Activated naive CD8-positive, alpha-beta T cell treated with anti-CD3 and anti-CD28 coated beads, Interleukin-2, amount 50 U/mL, for 24 hours (primary cell): ENCODE data around the gene MTA2.
A peak's percentile ranks its signal among the peaks of the same experiment; 100 is the strongest.

Source experiments
- ATAC-seq: fragments of 150-1000 bp; cut with Tn5 transposase; one replicate; pipeline ENCODE4 v1.10.0; 2021
- DNase-seq: peaks from one replicate; pipeline ENCODE4 v3.0.0; 2021
- H3K27ac Mint-ChIP-seq: one replicate; pipeline ENCODE4 v1.8.0; 2021; ENCODE audit warnings: mild to moderate bottlenecking, mixed read lengths
- H3K27me3 Mint-ChIP-seq: one replicate; pipeline ENCODE4 v1.8.0; 2021; ENCODE audit warnings: mixed read lengths
- H3K36me3 Mint-ChIP-seq: one replicate; pipeline ENCODE4 v1.8.0; 2021; ENCODE audit warnings: low read depth, mixed read lengths
- H3K4me1 Mint-ChIP-seq: one replicate; pipeline ENCODE4 v1.8.0; 2021; ENCODE audit warnings: mixed read lengths
- H3K4me3 Mint-ChIP-seq: one replicate; pipeline ENCODE4 v1.8.0; 2021; ENCODE audit warnings: mild to moderate bottlenecking, moderate library complexity, mixed read lengths
- H3K9me3 Mint-ChIP-seq: one replicate; pipeline ENCODE4 v1.8.0; 2021; ENCODE audit warnings: mixed read lengths

Gene MTA2

GRCh38 chr11:62605467-62605866, 3.8 kb upstream of the MTA2 start:
- H3K27ac Mint-ChIP-seq, result no peak overlapping the region

DNA sequence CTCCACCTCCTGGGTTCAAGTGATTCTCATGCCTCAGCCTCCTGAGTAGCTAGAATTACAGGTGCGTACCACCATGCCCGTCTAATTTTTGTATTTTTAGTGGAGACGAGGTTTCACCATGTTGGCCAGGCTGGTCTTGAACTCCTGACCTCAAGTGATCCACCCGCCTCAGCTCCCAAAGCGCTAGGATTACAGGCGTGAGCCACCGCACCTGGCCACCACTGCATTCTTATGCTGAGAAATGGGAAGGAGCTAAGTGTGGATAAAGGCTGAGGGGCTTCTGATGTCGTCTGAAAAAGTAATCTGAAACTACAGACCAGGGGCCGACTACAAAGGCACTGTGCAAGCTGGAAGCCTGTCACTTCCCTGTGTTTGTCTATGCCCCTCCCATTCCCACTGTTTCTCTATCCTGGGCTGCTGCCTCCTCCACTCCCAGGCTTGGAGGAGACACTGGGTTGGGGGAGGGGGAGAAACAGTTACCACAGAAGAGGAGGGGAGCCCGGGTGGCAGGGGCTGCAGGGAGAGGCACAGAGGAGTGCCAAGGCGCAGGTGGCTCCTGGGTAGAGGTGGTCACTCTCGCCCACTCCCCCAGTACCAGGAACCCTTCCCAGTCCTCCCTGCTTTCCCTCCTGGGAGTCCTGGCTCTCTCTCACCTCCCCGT, 2.9 kb upstream of the MTA2 start:
- no peak overlapping the region for H3K27ac Mint-ChIP-seq
- ATAC-seq, result no peak

More at GRCh38 chr11:62605467-62605866, 3.8 kb upstream of the MTA2 start:
- H3K4me1 Mint-ChIP-seq, result peaks cover 45% of the 10 kb centered on the region
- peaks cover 57% of the 10 kb centered on the region for H3K36me3 Mint-ChIP-seq
- DNase-seq (no peak), ATAC-seq (no peak)
- no peaks in the 10 kb centered on the region for H3K9me3 Mint-ChIP-seq
- no peak overlapping the region for H3K4me3 Mint-ChIP-seq
- H3K27me3 Mint-ChIP-seq, result peaks cover 2% of the 10 kb centered on the region

GRCh38 chr11:62603776-62604299, 2.2 kb upstream of the MTA2 start:
- Mint-ChIP-seq H3K27me3 (peaks cover 2% of the 10 kb centered on the region), H3K9me3 (no peaks in the 10 kb centered on the region), H3K4me3 (peak overlapping the region; percentile 46), H3K4me1 (peaks cover 46% of the 10 kb centered on the region), H3K36me3 (peaks cover 61% of the 10 kb centered on the region), H3K27ac (no peak overlapping the region)
- DNase-seq (no peak), ATAC-seq (no peak)

More for the DNA sequence above, 2.9 kb upstream of the MTA2 start:
- no peaks in the 10 kb centered on the region for H3K9me3 Mint-ChIP-seq
- peaks cover 2% of the 10 kb centered on the region for H3K27me3 Mint-ChIP-seq
- DNase-seq, result no peak
- peaks cover 60% of the 10 kb centered on the region for H3K36me3 Mint-ChIP-seq
- peaks cover 46% of the 10 kb centered on the region for H3K4me1 Mint-ChIP-seq
- H3K4me3 Mint-ChIP-seq, result no peak overlapping the region

GRCh38 chr11:62603072-62603408, 1.4 kb upstream of the MTA2 start:
- peaks cover 52% of the 10 kb centered on the region for H3K4me1 Mint-ChIP-seq
- peak overlapping the region; percentile 6 for H3K27ac Mint-ChIP-seq
- H3K4me3 Mint-ChIP-seq, result peak overlapping the region; percentile 46
- ATAC-seq (no peak), DNase-seq (no peak)
- H3K27me3 Mint-ChIP-seq, result peaks cover 2% of the 10 kb centered on the region
- H3K36me3 Mint-ChIP-seq, result peaks cover 64% of the 10 kb centered on the region
- H3K9me3 Mint-ChIP-seq, result no peaks in the 10 kb centered on the region

DNA sequence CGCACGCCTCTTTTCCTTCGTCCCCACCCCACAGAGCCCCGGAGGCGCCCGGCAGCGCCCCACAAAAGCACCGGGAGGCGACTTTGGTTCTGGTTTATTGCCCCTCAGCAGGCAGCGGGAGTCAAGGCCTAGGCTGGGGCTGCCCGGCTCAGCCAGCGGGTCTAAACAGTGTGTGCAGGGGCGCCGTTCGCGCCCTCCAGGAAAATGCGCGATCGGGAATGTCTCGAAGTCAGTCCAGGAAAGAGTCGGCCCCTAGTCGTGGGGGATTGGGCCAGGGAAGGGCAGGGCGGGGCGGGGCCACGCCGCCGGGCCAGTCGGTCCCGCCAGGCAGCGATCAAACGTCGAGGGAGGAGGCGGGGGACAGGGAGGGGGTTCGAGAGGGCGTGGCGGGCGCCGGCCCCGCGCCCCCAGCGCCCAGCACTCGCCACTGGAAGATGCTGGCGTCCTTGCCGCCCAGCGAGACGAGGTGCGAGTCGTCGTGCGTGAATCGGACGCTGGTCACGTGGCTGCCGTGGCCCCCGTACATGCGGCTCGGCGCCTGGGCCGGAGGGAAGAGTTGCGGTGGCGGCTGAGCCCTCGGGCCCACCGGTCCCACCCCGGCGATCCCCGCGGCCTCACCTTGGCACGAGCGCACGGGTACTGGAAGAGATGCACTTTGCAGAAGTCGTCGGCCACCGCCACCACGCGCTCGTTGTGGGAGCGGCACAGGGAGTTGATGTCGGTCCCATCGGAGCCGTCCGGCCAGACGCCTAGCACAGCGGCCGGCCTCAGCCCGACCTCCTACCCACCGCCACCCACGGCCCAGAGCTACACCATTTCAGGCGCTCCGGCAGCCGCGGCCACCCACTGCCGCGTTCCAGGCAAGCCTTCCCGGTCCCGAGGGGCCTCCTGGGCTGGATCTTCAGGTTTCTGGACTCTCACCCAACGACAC, 741 bp upstream of the MTA2 start:
- no peak for DNase-seq
- Mint-ChIP-seq H3K4me3 (peak overlapping the region; percentile 91), H3K27me3 (peaks cover 2% of the 10 kb centered on the region), H3K9me3 (no peaks in the 10 kb centered on the region), H3K36me3 (peaks cover 63% of the 10 kb centered on the region), H3K27ac (peak overlapping the region; percentile 94), H3K4me1 (peaks cover 47% of the 10 kb centered on the region)
- ATAC-seq, result no peak

DNA sequence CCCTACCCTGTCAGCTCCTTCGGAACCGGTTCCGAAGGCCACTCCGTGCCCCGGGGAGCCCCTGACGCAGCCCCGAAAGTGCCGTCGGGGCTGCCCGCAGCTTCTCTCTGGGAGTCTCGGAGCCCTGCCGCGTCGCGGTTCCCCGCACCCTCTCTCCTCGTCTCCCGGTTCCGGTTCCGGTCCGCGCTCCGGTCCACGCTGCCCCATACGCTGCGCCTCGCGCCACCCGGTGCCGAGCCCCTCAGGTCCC, 618 bp downstream of the MTA2 start:
- Mint-ChIP-seq H3K4me3 (peak overlapping the region; percentile 91), H3K27me3 (peaks cover 2% of the 10 kb centered on the region), H3K4me1 (peaks cover 47% of the 10 kb centered on the region), H3K9me3 (no peaks in the 10 kb centered on the region), H3K27ac (peak overlapping the region; percentile 94), H3K36me3 (peaks cover 68% of the 10 kb centered on the region)
- ATAC-seq (peak; percentile 5), DNase-seq (peak; percentile 58)

- peak overlapping the region; percentile 94 for H3K27ac Mint-ChIP-seq
- H3K4me3 Mint-ChIP-seq, result peak overlapping the region; percentile 91
- H3K4me1 Mint-ChIP-seq, result peaks cover 47% of the 10 kb centered on the region
- no peak for ATAC-seq
- no peak for DNase-seq
- H3K9me3 Mint-ChIP-seq, result no peaks in the 10 kb centered on the region
- H3K27me3 Mint-ChIP-seq, result peaks cover 2% of the 10 kb centered on the region
- peaks cover 69% of the 10 kb centered on the region for H3K36me3 Mint-ChIP-seq
Measured at GRCh38 chr11:62600367-62601121, 1.1 kb downstream of the MTA2 start.

- peaks cover 2% of the 10 kb centered on the region for H3K27me3 Mint-ChIP-seq
- ATAC-seq, result no peak
- H3K27ac Mint-ChIP-seq, result peak overlapping the region; percentile 94
- peaks cover 69% of the 10 kb centered on the region for H3K36me3 Mint-ChIP-seq
- peak; percentile 40 for DNase-seq
- H3K9me3 Mint-ChIP-seq, result no peaks in the 10 kb centered on the region
- H3K4me3 Mint-ChIP-seq, result peak overlapping the region; percentile 91
- H3K4me1 Mint-ChIP-seq, result peaks cover 44% of the 10 kb centered on the region
Measured at GRCh38 chr11:62599901-62600300, 1.8 kb downstream of the MTA2 start.

GRCh38 chr11:62599069-62599696, 2.5 kb downstream of the MTA2 start:
- DNase-seq (peak; percentile 95), ATAC-seq (peak; percentile 75)
- H3K9me3 Mint-ChIP-seq, result no peaks in the 10 kb centered on the region
- H3K4me3 Mint-ChIP-seq, result peak overlapping the region; percentile 91
- H3K4me1 Mint-ChIP-seq, result peaks cover 47% of the 10 kb centered on the region
- peaks cover 72% of the 10 kb centered on the region for H3K36me3 Mint-ChIP-seq
- H3K27ac Mint-ChIP-seq, result peak overlapping the region; percentile 94
- peaks cover 2% of the 10 kb centered on the region for H3K27me3 Mint-ChIP-seq

- Mint-ChIP-seq H3K27me3 (peaks cover 4% of the 10 kb centered on the region), H3K4me3 (no peak overlapping the region), H3K9me3 (no peaks in the 10 kb centered on the region), H3K27ac (peak overlapping the region; percentile 54), H3K36me3 (peaks cover 73% of the 10 kb centered on the region), H3K4me1 (peaks cover 63% of the 10 kb centered on the region)
- no peak for ATAC-seq
- DNase-seq, result no peak
Measured at GRCh38 chr11:62595124-62595523, 6.5 kb downstream of the MTA2 start.

DNA sequence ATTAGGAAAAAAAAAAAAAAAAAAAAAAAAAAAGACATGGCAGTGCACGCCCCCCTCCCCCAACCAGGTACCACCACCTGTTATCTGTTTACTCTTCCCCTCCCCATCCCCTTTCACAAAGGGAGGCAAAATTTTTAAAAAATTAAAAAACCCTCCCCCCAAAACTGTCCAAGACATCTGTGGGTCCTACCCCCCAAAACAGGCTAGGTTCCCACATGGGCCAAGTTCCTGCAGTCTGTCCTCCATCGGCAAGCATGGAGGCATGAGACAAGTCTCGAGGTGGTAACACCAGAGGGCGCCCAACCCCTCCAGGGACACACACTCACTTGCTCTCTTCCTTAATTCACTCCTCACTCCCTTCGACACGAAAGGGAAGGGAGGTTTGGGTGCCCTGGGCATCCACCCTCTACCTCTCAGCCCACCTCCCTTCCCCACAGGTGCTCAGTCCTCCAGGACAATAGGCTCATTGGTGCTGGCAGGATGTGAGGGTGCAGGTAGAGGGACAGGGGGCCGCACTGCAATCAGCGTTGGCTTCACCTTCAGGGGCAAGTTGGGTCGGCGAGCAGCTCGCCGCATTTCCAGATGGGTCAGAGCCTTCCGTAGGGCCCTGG, 8.1 kb downstream of the MTA2 start:
- peaks cover 4% of the 10 kb centered on the region for H3K27me3 Mint-ChIP-seq
- H3K4me1 Mint-ChIP-seq, result peaks cover 58% of the 10 kb centered on the region
- DNase-seq, result peak; percentile 81
- peak overlapping the region; percentile 66 for H3K4me3 Mint-ChIP-seq
- peaks cover 63% of the 10 kb centered on the region for H3K36me3 Mint-ChIP-seq
- H3K9me3 Mint-ChIP-seq, result no peaks in the 10 kb centered on the region
- H3K27ac Mint-ChIP-seq, result peak overlapping the region; percentile 84
- ATAC-seq, result peak; percentile 27

- DNase-seq, result no peak
- peaks cover 54% of the 10 kb centered on the region for H3K4me1 Mint-ChIP-seq
- H3K4me3 Mint-ChIP-seq, result peak overlapping the region; percentile 96
- peak overlapping the region; percentile 92 for H3K27ac Mint-ChIP-seq
- H3K36me3 Mint-ChIP-seq, result peaks cover 60% of the 10 kb centered on the region
- peaks cover 4% of the 10 kb centered on the region for H3K27me3 Mint-ChIP-seq
- ATAC-seq, result no peak
- no peaks in the 10 kb centered on the region for H3K9me3 Mint-ChIP-seq
Measured at GRCh38 chr11:62592989-62593421, 8.7 kb downstream of the MTA2 start.

DNA sequence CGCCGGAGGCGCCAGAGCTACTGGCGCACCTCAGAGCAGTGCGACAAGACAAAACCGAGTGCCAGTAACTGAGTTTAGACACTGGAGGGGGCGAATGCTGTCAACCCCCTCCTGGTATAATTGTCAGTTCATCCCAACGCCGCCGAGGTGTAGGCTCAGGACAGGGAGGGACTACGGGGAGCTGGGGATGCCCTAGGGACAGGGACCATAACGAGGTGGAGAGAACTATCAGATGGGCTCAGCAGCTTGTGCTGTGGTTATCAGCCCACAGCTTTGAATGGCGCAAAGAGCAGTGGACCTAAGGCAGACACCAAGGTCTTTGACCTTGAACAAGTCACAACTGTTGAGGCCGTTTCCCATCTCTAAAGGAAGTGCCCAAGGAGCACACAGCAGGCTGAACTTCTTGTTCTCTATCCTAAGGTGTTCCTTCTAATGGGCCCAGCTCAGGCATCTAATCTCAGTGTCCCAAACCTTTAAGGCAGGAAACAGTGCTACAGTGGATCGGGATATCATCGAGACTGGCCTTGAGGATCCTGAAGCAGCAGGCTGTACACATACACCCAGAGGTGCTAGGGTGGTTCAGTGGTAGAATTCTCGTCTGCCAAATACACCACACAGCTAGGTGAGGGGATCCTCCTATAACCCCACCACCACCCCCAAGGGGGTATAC, 9.4 kb downstream of the MTA2 start:
- H3K9me3 Mint-ChIP-seq, result no peaks in the 10 kb centered on the region
- peaks cover 56% of the 10 kb centered on the region for H3K4me1 Mint-ChIP-seq
- H3K36me3 Mint-ChIP-seq, result peaks cover 58% of the 10 kb centered on the region
- no peak for ATAC-seq
- DNase-seq, result peak; percentile 17
- H3K27ac Mint-ChIP-seq, result peak overlapping the region; percentile 92
- H3K27me3 Mint-ChIP-seq, result peaks cover 4% of the 10 kb centered on the region
- H3K4me3 Mint-ChIP-seq, result peak overlapping the region; percentile 96
